ENCODE data around the gene AKR1B1.

The AKR1B1 gene

GRCh38 chr7:134505856-134506255, 47.0 kb upstream of the AKR1B1 start:
- Histone ChIP-seq H3K4me1 (ENCODE audit: control insufficient read depth, insufficient read depth, low read length) (no peaks in the 10 kb centered on the region), H3K9me3 (ENCODE audit: control insufficient read depth, insufficient read depth, low read depth, low read length) (no peaks in the 10 kb centered on the region), H3K4me3 (ENCODE audit: low read depth, low read length) (no peak overlapping the region), H3K27ac (ENCODE audit: extremely low read depth, low read depth, low read length) (no peak overlapping the region), H3K36me3 (ENCODE audit: control insufficient read depth in 2 of 2, insufficient read depth in 1 of 2, low read length in 2 of 2) (no peaks in the 10 kb centered on the region)
- POLR2A ChIA-PET: no interaction called here
- TF ChIP-seq SP2 (tag by site-specific recombination; IDR thresholded peaks at IDR 0.05): no peak
- TF ChIP-seq ZNF830 (tag by site-specific recombination; IDR thresholded peaks at IDR 0.05; ENCODE audit: low read depth): no peak
- TF ChIP-seq ZNF549 (tag by site-specific recombination; IDR thresholded peaks at IDR 0.05): no peak
- TF ChIP-seq ZNF112 (tag by site-specific recombination; IDR thresholded peaks at IDR 0.05): no peak
- TF ChIP-seq ATF2 (tag by site-specific recombination; IDR thresholded peaks at IDR 0.05; ENCODE audit: low read depth): no peak
- TF ChIP-seq ZNF791 (tag by site-specific recombination; IDR thresholded peaks at IDR 0.05): no peak
- no peak for TF ChIP-seq ZNF707 (tag by site-specific recombination; IDR thresholded peaks at IDR 0.05)
- TF ChIP-seq ZNF37A (tag by site-specific recombination; IDR thresholded peaks at IDR 0.05): no peak
- TF ChIP-seq INSM2 (tag by site-specific recombination; IDR thresholded peaks at IDR 0.05): no peak
- TF ChIP-seq TSHZ1 (tag by site-specific recombination; IDR thresholded peaks at IDR 0.05; ENCODE audit: borderline replicate concordance): no peak
- TF ChIP-seq ZSCAN16 (tag by site-specific recombination; IDR thresholded peaks at IDR 0.05): no peak
- no peak for TF ChIP-seq ZNF530 (tag by site-specific recombination; IDR thresholded peaks at IDR 0.05; ENCODE audit: low read depth)
- TF ChIP-seq ZNF777 (tag by site-specific recombination; IDR thresholded peaks at IDR 0.05; ENCODE audit: borderline replicate concordance): no peak
- no peak for TF ChIP-seq ZNF521 (tag by site-specific recombination; IDR thresholded peaks at IDR 0.05)
- no peak for TF ChIP-seq ZNF404 (tag by site-specific recombination; IDR thresholded peaks at IDR 0.05)
- no peak for TF ChIP-seq MEIS1 (CRISPR knock-in tag; IDR thresholded peaks at IDR 0.05; ENCODE audit: borderline replicate concordance)
- TF ChIP-seq SP7 (tag by site-specific recombination; IDR thresholded peaks at IDR 0.05): no peak
- CTCF ChIA-PET: interaction anchor here (1.1 to 1.7 kb wide), 2 partner anchors 9 to 73 kb away, joined by 3 to 11 read pairs; no protein-coding TSS in a partner anchor

GRCh38 chr7:134504660-134505164, 45.8 kb upstream of the AKR1B1 start:
- TF ChIP-seq ZFP37 (tag by site-specific recombination; IDR thresholded peaks at IDR 0.05) (no peak), ZBTB10 (tag by site-specific recombination; IDR thresholded peaks at IDR 0.05) (no peak), OSR2 (tag by site-specific recombination; IDR thresholded peaks at IDR 0.05) (no peak), ZNF37A (tag by site-specific recombination; IDR thresholded peaks at IDR 0.05) (no peak), ZNF585B (tag by site-specific recombination; IDR thresholded peaks at IDR 0.05) (no peak), PRDM6 (tag by site-specific recombination; IDR thresholded peaks at IDR 0.05) (no peak), ZNF544 (tag by site-specific recombination; IDR thresholded peaks at IDR 0.05) (no peak)
- Histone ChIP-seq H3K4me1 (ENCODE audit: control insufficient read depth, insufficient read depth, low read length) (no peaks in the 10 kb centered on the region), H3K36me3 (ENCODE audit: control insufficient read depth in 2 of 2, insufficient read depth in 1 of 2, low read length in 2 of 2) (no peaks in the 10 kb centered on the region), H3K9me3 (ENCODE audit: control insufficient read depth, insufficient read depth, low read depth, low read length) (no peaks in the 10 kb centered on the region), H3K4me3 (ENCODE audit: low read depth, low read length) (no peak overlapping the region), H3K27ac (ENCODE audit: extremely low read depth, low read depth, low read length) (no peak overlapping the region)
- ChIA-PET POLR2A (no interaction called here), CTCF (interaction anchor here (0.6 kb wide), 1 partner anchor 34 kb away, joined by 3 read pairs; no protein-coding TSS in a partner anchor)
